ENCODE measurements around the gene DFFB.

GRCh38 chr1:3834701-3835100 is 22.6 kb upstream of the DFFB start:
- TF ChIP-seq CTCF (IDR thresholded peaks at IDR 0.05) (no peak), POLR2A (IDR thresholded peaks at IDR 0.05) (no peak)

Measured in esophagus squamous epithelium (tissue), 4 donors.